ENCODE measurements around the gene TMEM248. TPM values are rescaled to one million over a fixed set of nuclear protein-coding genes. Genes with fewer than 3 reads are reported as not detected.
A peak's percentile ranks its signal among the peaks of the same experiment; 100 is the strongest.
"Not testable (repeated sequence)": the region's sequence is repeated elsewhere in the genome, so short reads cannot be mapped to it uniquely, and the experiment has no call there.

Gene TMEM248
- total RNA-seq, 3 donors from 2014 or later, result 119 to 148 (median 120) TPM

- Histone ChIP-seq H3K9me3 (no peaks in the 10 kb centered on the region), H3K27ac (peak overlapping the region; percentile 61 to 64), H3K4me3 (no peak overlapping the region), H3K4me1 (no peaks in the 10 kb centered on the region), H3K27me3 (no peaks in the 10 kb centered on the region), H3K36me3 (peaks cover 3% of the 10 kb centered on the region)
- TF ChIP-seq CTCF (IDR thresholded peaks at IDR 0.05) (no peak), POLR2A (IDR thresholded peaks at IDR 0.05) (no peak), POLR2AphosphoS5 (IDR thresholded peaks at IDR 0.05) (no peak)
- DNase-seq (ENCODE audit: low spot score in 2 of 2), result peak in 1 of 2 donors; percentile 39
- intact Hi-C loops (cut with DNase I; ENCODE audit: low total_unique reads), result no loop called here
Observed at GRCh38 chr7:66958538-66959350, 37.7 kb downstream of the TMEM248 start.

GRCh38 chr7:66960192-66960591, 39.2 kb downstream of the TMEM248 start:
- Histone ChIP-seq H3K27ac (no peak overlapping the region), H3K27me3 (no peaks in the 10 kb centered on the region), H3K4me3 (no peak overlapping the region), H3K4me1 (no peaks in the 10 kb centered on the region), H3K9me3 (no peaks in the 10 kb centered on the region), H3K36me3 (peaks cover 3% of the 10 kb centered on the region)
- TF ChIP-seq CTCF (IDR thresholded peaks at IDR 0.05) (no peak), POLR2A (IDR thresholded peaks at IDR 0.05) (no peak)
- intact Hi-C loops (cut with DNase I; ENCODE audit: low total_unique reads), result no loop called here
- no peak for DNase-seq (ENCODE audit: low spot score in 2 of 2)

GRCh38 chr7:66961096-66961495, 40.1 kb downstream of the TMEM248 start:
- intact Hi-C loops (cut with DNase I; ENCODE audit: low total_unique reads), result no loop called here
- TF ChIP-seq POLR2A (IDR thresholded peaks at IDR 0.05), result no peak
- no peak for TF ChIP-seq CTCF (IDR thresholded peaks at IDR 0.05)
- TF ChIP-seq POLR2AphosphoS5 (IDR thresholded peaks at IDR 0.05), result no peak

GRCh38 chr7:66964411-66964810, 43.4 kb downstream of the TMEM248 start:
- Histone ChIP-seq H3K9me3 (no peaks in the 10 kb centered on the region), H3K4me1 (no peaks in the 10 kb centered on the region), H3K27ac (no peak overlapping the region), H3K4me3 (no peak overlapping the region), H3K36me3 (no peaks in the 10 kb centered on the region), H3K27me3 (no peaks in the 10 kb centered on the region)
- no peak for DNase-seq (ENCODE audit: low spot score in 2 of 2)
- intact Hi-C loops (cut with DNase I; ENCODE audit: low total_unique reads), result no loop called here
- TF ChIP-seq CTCF (IDR thresholded peaks at IDR 0.05) (no peak), POLR2AphosphoS5 (IDR thresholded peaks at IDR 0.05) (no peak), POLR2A (IDR thresholded peaks at IDR 0.05) (no peak)

More at GRCh38 chr7:66961096-66961495, 40.1 kb downstream of the TMEM248 start:
- Histone ChIP-seq H3K27me3 (no peaks in the 10 kb centered on the region), H3K27ac (no peak overlapping the region), H3K4me3 (no peak overlapping the region), H3K4me1 (no peaks in the 10 kb centered on the region), H3K9me3 (no peaks in the 10 kb centered on the region), H3K36me3 (peaks cover 3% of the 10 kb centered on the region)
- no peak for DNase-seq (ENCODE audit: low spot score in 2 of 2)

- no peak for TF ChIP-seq POLR2AphosphoS5 (IDR thresholded peaks at IDR 0.05)
- TF ChIP-seq CTCF (IDR thresholded peaks at IDR 0.05), result no peak
- TF ChIP-seq POLR2A (IDR thresholded peaks at IDR 0.05), result no peak
- DNase-seq (ENCODE audit: low spot score in 2 of 2), result no peak
- Histone ChIP-seq H3K4me1 (no peaks in the 10 kb centered on the region), H3K27ac (no peak overlapping the region), H3K4me3 (no peak overlapping the region), H3K27me3 (no peaks in the 10 kb centered on the region), H3K36me3 (no peaks in the 10 kb centered on the region), H3K9me3 (no peaks in the 10 kb centered on the region)
- intact Hi-C loops (cut with DNase I; ENCODE audit: low total_unique reads), result no loop called here
Observed at GRCh38 chr7:66967029-66967428, 46.0 kb downstream of the TMEM248 start.

- H3K36me3 ChIP-seq; H3K4me1 ChIP-seq; intact Hi-C loops (cut with DNase I; ENCODE audit: low total_unique reads); H3K4me3 ChIP-seq; H3K27me3 ChIP-seq; H3K27ac ChIP-seq; DNase-seq (ENCODE audit: low spot score in 2 of 2); H3K9me3 ChIP-seq: not testable (repeated sequence)
Observed at GRCh38 chr7:66969001-66969400, 48.0 kb downstream of the TMEM248 start.
